NCI-H2107 (cell line): Measurements from ENCODE around the gene PRF1.
A peak's percentile ranks its signal among the peaks of the same experiment; 100 is the strongest.
"Not testable (repeated sequence)": the region's sequence is repeated elsewhere in the genome, so short reads cannot be mapped to it uniquely, and the experiment has no call there.

Experiments
- DNase-seq: peaks from one replicate; lab custom pipeline; 2025; lab: John Stamatoyannopoulos, UW

The PRF1 gene

GRCh38 chr10:70593513-70593890 is 9.0 kb downstream of the PRF1 start:
- DNase-seq, result no peak

GRCh38 chr10:70592746-70593512 is 9.6 kb downstream of the PRF1 start:
- no peak for DNase-seq

GRCh38 chr10:70592186-70592735 is 10.3 kb downstream of the PRF1 start:
- no peak for DNase-seq

- DNase-seq, result no peak
Measured at GRCh38 chr10:70590655-70591416, 11.7 kb downstream of the PRF1 start.

GRCh38 chr10:70589762-70590654 is 12.5 kb downstream of the PRF1 start:
- no peak for DNase-seq

- DNase-seq, result no peak
Measured at GRCh38 chr10:70588859-70589570, 13.5 kb downstream of the PRF1 start.

GRCh38 chr10:70588255-70588654 is 14.3 kb downstream of the PRF1 start:
- DNase-seq, result no peak

GRCh38 chr10:70587045-70587658 is 15.4 kb downstream of the PRF1 start:
- no peak for DNase-seq

GRCh38 chr10:70586348-70586930 is 16.1 kb downstream of the PRF1 start:
- DNase-seq, result no peak

- DNase-seq, result no peak
Measured at GRCh38 chr10:70585578-70586169, 16.9 kb downstream of the PRF1 start.

- peak; percentile 70 for DNase-seq
Measured at GRCh38 chr10:70584909-70585544, 17.5 kb downstream of the PRF1 start.

- DNase-seq, result no peak
Measured at GRCh38 chr10:70584366-70584765, 18.2 kb downstream of the PRF1 start.

- DNase-seq, result no peak
Measured at GRCh38 chr10:70583669-70584037, 18.9 kb downstream of the PRF1 start.

- DNase-seq, result no peak
Measured at GRCh38 chr10:70582793-70583668, 19.5 kb downstream of the PRF1 start.

- DNase-seq, result not testable (repeated sequence)
Measured at GRCh38 chr10:70581176-70581575, 21.4 kb downstream of the PRF1 start.

GRCh38 chr10:70579234-70580002 is 23.1 kb downstream of the PRF1 start:
- DNase-seq, result no peak

- DNase-seq, result peak; percentile 59
Measured at GRCh38 chr10:70578371-70578947, 24.1 kb downstream of the PRF1 start.
